Activated CD4-positive, alpha-beta T cell treated with anti-CD3 and anti-CD28 coated beads, Interleukin-2, Interleukin-6, amounts not matched to agents 100 ng/mL and 50 ng/mL, durations not matched to agents 16 hours and 8 hours (primary cell): ENCODE data around the gene CDK5RAP3.

ENCODE experiments used
- DNase-seq: peaks from one replicate; pipeline ENCODE4 v3.0.0-alpha.2; 2020

Gene CDK5RAP3

DNA sequence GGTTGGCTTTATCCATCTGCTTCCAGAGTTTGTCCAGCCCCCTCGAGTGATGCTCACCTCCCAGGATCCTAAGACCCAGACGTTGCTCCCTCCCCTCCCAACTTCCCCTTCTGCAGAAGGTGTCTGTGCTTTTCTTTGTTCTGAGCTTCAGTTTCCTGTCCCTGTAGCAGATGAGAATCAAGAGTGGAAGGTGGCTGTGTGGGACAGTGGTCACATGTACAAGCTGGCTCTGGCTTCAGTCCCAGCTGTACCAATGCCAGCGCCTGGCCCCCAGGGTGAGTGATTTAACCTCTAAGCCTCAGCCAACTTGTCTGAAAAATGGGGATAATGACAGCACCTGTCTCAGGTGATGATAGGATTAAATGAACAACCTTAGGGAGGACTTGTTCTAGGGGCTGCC is 21.0 kb upstream of the CDK5RAP3 start:
- DNase-seq, result no peak

DNA sequence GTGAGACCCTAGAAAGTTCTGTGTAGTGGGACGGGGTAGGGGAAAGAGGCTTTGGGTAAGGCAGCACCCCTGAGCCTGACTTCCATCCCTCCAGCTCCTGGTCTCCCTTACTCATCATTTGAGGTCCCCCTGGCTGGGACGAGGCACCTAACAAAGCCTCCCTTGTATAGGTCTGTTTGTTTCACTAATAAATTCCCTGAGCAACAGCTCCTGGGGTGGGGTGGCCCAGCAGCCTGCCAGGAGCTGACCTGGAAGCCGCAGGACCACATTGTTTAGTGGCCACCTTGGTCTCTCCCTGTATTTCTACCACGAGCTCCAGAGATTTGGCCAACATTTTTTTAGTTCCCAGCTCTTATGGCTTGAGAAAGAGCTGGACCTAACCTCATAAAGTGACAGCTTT is 20.5 kb upstream of the CDK5RAP3 start:
- no peak for DNase-seq

DNA sequence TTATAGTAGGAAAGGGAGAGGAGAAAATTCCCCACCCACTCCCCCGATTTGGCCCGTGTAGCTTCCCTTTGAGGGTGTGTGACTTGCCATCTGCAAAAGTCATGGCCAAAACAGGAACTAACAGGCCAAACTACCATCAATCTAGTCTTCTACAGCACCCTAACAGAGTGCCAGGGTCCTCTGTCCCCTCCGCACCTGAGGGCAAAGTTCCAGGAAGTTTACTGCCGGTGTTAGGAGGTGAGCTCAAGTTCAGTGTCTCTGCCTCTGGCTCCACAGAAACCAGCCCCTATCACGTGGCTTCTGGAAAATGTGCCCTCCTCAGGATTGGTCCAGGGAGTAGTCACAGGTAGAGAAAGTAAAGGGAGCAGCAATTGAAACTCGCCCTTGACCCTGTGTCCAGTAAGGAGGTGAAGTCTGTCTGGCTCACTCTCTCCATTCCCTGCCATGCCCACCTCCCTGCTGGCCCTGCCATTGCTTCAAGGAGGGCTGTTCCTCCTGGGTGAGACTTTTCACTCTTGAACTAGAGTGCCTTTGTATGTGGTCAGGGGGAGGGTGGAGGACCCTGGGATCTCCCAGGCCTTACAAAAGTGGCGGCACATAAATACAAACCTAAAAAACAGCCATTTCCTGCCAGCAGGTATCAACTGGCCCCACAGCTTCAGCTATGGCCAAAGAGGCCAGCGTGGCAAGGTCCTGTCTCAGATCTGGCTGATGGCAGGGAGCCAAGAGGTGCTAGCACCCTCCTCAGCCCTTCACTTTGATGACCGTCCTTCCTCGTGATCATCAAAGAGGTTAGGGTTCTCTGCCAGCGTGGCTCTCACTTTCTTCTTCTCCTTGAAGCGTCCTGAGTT is 18.5 kb upstream of the CDK5RAP3 start:
- no peak for DNase-seq

DNA sequence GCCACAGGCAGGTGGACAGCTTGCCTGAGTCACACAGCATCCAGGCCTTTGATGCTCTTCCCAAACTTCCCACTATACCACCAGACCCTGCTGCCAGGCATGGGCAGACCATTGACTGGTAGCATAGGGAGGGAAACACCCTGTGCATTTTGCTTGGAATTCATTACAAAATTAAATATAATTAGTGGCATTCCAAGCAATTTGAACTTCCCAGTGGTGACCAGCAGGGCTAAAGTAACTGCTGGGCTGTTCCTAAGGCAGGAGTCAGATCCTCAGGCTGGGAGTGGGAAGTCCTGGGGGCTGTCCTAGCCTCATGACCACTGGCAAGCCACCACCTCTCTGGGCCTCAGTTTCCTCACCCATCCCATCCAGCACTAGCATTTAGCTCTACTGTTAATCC is 17.0 kb upstream of the CDK5RAP3 start:
- no peak for DNase-seq

DNA sequence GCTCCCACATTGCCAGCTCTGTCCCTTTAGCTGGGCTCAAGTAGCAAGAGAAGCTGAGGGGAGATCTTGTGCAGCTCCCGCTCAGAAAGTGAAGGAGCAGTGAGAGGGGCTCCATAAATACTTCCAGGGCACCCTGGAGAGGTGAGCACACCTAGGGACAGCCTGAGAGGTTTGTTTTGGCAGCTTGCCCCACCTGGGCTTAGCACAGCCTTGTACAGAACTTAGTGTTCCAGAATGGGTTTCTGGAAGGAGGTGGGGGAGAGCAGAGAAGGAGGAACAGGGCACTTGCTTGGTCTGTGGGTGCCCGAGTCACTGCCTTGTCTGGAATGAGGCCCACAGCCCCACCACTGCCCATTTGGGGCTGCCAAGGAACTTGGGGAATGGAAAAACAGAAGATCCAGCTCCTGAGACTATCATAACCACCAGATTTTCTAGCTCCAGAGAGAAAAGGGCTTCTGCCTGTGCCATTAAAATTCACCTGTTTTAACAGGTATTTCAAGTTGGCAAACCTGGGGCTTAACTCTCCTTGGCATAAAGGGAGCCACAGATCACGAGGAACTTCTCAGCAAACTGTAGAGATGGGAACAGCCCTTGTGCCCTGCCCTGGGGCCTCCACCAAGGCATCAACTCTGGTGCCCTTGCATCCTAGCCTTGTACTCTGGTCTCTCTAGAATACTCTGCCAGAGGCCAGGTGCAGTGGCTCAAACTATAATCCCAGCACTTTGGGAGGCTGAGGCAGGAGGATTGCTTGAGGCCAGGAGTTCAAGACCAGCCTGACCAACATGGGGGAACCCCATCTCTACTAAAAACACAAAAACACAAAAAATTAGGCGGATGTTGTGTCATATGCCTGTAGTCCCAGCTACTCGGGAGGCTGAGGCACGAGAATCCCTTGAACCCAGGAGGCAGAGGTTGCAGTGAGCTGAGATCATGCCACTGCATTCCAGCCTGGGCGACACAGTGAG is 15.1 kb upstream of the CDK5RAP3 start:
- no peak for DNase-seq

DNA sequence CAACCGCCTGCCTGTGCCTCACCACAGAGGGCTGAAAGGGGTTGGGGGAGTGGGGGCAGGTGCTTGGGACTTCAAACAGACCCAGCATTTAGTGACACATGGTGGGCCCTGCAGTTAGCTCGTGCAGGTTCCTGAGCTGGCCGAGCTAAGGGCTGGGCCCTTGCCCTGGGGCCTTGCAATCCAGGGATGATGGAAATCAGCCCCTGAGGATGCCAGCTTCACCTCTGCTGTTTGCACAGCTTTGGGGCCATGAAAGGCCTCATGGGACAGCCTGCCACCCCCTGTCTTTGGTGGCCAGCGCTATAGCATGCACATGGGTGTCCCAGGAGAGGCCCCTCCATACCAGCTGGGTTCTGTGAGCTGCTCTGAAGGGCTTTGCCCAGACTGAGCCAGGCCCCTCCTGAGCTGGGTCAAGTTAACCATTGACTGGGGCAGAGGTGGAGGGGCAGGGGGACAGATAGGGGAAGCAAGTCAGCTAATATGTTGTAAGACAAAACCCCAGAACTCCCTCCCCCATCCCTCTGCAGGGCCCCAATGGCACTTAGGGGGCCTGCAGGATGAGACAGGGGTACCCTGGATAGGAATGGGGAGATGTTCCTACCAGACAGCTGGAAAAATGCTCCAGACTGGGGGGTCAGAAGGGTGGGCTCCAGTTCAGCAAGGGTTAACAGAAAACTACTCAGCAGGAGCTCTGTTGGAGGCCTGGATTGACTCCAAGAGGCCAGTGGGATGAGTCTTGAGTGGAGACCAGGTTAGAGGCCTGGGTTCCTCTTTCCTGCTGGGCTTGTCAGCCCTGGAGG is 13.9 kb upstream of the CDK5RAP3 start:
- no peak for DNase-seq

DNA sequence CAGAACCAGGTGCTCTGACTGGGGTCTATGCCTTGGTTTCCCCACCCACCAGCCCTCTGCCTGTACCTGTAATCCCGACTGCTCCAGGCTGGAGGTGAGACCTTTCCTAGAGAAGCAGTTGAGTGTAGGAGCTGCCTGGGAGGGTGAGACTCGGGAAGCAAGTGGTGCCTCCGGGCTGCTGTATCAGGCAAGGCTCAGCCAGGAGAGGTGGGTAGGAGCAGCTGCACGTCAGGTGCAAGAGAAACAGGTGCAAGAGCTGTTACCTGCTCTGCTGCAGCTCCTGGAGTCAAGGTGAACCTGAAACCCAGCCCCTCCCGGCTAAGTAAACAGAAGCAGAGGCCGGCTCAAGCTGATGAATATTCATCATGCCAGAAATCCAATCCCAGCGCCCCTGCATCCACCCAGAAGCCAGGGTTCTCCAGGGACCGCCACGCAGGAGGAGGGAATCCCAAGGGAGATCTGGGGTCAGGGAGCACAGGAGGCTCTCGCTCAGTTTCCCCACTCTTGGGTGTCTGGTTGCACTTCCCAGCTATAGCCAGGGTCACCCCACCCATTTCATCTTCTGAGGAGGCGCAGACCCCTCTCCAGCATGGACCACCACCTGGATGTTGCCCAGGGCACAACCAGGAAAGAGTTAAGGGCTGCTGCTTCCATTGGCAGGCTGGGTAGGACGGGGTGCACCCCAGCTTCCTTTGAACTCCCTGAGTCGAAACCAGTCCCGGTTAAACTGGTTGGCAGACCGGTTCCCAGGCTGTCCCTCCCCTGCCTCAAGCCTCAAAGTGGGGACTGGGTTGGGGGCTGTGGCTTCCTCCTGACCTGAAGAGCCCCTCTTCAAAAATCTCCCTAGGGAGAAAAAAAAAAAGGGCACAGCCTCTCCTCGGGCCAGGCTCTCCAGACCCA is 13.1 kb upstream of the CDK5RAP3 start, which contains the start of gene PRR15L:
TSS of gene PRR15L (minus strand) at position 293 of the 900 bp plus-strand sequence. CDS start 4,649 bp downstream, outside the sequence.
- DNase-seq, result no peak

DNA sequence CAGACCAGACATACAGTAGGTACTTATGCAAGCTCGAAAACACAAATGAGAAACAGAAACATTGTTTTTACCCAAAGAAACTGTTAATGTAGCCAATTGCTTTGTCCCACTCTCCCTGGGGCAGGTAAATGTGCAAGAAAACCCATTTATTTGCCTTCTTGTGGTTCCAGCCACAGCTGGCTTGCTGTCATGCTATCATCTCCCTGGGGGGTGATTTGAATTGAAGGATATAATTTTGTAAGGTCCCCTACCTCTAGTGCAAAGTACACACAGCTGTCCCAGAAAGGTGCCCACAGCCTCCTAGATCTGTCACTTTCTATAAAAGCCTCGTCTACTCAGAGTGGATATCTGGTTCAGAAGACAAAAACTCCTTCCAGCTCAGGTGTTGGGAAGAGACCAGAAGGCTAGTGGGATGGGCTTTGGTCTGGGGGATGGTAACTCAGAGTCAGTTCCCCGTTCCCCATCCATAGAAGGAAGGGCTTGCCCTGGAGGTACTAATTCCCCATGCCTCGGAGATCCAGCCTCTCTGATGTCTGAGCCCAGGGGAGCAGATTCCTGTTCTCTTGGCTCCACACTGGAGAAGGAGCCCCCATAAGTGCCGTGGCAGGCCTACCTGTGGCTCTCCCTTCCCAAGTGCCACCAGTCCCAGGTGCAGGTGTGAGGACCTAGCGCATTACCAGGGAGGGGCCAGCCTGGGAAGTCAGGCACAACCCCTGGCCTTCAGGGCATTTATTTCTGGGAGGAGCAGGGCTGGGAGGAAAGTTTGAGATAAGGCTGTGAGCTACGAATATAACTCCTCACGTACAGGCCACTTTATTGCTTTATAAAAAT is 10.9 kb upstream of the CDK5RAP3 start:
- no peak for DNase-seq

DNA sequence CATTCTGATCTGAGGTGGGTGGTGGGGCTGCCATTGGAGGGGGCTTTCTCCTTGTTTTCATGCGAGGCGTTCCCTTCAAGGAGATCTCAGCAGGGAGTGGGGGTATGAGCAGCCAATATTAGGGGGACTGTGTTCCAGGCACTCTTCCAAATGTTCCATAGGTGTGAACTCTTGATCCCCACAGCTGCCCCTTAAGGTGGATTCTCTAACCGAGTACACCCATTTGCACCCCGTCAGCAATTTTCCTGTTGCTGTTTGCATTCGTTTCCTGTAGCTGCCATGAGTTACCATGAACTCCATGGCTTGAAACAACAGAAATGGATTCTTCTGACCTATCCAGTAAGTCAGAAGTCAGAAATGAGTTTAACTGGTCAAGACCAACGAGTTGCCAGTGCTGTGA is 9.5 kb upstream of the CDK5RAP3 start:
- DNase-seq, result no peak

DNA sequence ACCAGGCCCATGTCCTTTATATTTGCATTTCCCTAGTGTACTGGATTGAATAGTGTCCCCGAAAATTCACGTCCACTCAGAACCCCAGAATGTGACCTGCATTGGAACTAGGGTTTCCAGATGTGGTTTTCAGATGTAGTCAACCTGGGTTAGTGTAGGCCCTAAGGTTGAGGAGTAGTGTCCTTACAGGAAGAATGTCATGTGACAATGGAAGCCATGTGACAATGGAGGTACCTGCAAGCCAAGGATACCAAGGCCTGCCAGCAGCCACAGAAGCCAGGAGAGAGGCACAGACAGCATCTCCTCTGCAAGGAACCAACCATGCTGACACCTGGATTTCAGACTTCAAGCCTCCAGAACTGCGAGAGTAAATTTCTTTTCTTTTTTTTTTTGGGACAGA is 8.0 kb upstream of the CDK5RAP3 start:
- DNase-seq, result no peak

DNA sequence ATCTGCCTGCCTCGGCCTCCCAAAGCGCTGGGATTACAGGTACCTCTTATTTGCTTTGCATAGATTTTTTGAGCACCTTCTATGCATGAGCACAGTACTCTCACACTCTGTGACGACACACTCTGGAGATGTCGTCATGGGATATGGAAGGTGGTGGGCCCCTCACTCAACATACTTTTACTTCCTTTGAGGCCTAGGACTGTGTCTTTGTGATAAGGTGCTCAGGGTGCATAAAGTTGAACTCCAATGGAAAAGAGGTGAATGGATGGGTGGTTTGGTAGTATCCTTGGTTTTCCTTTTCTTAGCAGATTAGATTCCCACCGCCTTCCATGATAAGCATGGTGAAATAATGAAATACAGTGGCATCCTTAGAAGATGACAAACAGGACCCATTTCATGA is 6.1 kb upstream of the CDK5RAP3 start:
- DNase-seq, result no peak

DNA sequence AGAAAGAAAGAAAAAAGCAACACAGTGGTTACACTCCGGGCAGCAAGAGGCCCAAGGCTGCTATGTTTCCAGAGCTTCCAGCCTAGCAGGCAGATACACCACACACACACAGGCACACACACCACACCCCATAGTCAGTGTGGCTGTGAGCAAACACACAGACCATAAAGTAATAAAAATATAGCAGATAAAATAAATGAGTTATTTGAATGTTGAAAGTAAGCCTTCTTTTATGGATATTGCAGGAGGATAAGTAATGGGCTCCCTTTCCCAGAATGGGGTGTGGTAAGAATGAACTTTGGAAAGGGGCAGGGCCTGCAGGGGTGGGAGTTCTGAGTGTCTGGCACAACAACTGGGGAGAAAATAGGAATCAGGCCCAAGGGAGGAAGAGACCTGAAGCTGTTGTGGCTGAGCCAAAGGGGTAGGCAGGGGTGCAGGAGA is 4.8 kb upstream of the CDK5RAP3 start:
- DNase-seq, result no peak

DNA sequence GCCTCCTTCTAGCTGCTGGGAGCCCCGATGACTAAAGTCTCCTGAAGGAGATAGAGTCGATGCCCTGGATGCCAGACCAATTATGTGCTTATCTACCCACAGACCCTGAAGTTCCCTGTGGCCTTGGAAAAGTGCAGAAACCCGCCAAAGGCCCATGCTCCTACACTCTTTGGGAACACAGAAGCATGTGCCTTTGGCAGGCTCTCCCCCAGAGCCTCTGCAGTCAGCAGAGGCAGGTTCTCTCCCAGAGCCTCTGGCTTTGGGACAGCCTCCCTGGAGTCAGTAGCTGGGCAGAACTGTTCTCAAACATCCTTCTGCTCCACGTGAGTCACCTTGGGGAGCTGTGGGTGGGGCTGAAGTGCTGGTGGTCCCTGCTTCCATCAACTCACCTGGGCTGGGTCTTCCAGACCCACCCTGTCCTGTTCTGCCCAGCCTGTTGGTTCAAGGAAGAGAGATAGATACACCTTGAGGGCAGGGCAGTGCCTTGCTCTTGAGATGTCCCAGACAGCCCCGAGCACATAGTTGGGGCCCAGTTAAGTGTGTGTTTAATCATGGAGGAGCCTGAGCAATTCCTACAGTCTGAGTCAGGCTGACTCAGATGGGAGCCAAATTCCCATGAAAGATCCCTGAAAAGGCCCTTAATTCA is 3.2 kb upstream of the CDK5RAP3 start:
- DNase-seq, result no peak

DNA sequence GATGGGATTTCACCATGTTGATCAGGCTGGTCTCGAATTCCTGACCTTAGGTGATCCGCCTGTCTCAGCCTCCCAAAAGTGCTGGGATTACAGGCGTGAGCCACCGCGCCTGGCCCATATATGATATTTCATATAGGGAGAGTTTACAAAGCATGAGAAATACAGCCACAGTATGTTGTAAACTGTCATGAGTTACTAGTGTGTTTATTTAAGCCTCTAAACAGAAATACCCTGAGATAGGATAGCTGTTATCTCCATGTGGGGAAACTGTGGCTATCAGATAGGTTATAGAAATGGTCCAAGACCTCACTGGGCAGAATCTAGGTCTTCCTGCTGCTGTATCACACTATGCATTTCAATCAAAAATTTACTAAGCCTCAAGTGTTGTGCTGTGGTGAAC is 2.1 kb upstream of the CDK5RAP3 start:
- DNase-seq, result no peak

DNA sequence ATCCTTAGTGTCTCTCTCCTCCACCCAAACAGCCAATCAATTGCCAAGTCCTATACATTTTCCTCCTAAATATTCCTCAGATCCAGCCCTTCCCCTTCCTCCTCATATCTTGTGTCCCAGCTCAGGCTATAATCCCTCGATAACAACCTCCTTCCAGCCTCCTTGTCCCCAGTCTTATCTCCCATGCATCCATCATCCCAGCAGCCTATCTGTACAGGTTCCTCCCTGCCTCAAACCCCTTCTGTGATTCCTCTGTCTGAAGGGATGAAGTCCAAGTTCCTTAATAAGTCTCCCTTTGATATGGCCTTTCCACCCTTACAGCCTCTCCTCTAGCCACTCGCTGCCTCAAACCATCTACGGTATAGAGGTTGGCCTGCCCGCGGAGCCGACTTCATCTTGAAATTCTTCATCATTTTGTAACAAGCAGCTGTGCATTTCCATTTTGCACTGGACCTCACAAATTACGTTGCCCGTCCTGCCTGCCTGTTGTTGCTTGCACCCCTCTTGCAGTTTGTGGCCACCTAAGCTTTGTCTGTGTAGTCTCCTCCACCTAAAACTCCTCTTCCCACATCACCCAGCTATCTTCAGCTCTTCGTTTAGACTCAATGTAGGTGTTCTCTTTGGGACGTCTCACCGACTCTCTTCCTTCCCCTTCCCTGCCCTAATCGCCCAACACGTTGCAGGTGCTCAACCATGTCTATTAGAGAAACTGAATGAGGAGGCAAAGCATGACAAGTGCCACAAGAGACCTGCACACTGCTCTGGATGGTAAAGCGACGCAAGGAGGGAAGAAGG is 786 bp upstream of the CDK5RAP3 start:
- DNase-seq, result no peak

DNA sequence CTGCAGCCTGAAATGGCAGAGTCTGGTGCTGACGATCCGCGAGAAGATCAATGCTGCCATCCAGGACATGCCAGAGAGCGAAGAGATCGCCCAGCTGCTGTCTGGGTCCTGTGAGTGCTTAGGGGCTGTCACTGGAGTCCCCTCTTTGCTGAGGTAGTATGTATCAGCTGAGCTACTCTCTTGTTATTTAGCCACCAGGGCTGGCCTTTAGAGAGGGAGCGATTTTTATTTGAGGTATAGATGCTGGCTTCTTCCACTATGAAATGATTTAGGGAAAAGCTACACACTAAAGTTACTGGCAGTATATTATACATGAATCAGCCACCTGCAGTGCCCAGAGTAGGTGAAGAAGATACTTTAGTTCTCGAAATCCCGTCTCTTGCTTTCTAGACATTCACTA is 2.6 kb downstream of the CDK5RAP3 start:
- no peak for DNase-seq

DNA sequence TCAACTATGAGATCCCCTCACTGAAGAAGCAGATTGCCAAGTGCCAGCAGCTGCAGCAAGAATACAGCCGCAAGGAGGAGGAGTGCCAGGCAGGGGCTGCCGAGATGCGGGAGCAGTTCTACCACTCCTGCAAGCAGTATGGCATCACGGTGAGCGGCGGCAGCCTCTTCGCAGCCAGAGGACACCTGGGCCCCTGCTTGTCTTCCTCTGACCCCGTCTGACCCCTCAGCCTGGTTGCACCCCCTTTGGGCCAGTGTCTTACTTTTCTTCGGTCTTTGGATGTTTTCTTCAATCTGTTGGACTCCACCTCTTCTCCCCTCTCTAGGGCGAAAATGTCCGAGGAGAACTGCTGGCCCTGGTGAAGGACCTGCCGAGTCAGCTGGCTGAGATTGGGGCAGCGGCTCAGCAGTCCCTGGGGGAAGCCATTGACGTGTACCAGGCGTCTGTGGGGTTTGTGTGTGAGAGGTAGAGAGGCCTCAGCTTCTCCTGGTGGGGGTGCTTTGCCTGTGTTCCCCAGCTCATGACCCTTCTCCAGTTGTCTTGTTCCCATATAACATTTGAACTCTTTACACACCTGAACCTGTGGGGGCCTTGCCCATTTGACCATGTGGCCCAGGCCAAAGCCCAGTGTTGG is 4.4 kb downstream of the CDK5RAP3 start:
- no peak for DNase-seq

DNA sequence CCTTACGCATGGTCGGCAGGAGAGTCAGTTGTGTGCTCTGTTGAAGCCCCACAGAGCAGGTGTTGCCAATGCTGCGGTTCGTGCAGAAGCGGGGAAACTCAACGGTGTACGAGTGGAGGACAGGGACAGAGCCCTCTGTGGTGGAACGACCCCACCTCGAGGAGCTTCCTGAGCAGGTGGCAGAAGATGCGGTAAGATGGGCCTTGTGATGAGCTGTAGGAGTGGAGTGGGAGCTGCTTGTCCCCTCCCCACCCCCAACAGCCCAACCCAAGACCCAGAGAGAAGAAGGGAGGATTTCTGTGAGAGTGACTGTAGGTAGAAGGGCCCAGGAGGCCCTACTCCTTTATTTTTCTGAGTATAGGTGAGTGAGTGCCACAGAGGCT is 4.9 kb downstream of the CDK5RAP3 start:
- DNase-seq, result no peak

DNA sequence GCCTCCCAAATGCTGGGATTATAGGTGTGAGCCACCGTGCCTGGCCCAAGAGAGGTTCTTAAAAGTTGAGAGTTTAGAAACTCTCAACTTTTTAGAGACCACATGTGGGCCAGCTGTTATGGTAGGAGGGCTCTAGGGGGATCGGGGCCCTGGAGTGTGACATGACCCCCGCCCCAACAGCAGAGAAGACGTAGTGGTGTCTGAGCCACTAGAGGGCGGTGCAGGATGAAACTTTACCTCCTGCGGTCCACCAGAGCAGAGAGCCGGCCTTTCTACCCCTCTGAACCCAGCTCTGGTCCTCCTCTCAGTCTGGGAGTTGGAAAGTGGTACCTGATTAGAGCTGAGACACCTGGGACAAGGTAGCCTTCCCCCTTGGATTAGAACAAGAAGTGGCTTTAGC is 7.4 kb downstream of the CDK5RAP3 start:
- peak; percentile 61 for DNase-seq
